ENCODE measurements around the gene UNC5B.

DNA sequence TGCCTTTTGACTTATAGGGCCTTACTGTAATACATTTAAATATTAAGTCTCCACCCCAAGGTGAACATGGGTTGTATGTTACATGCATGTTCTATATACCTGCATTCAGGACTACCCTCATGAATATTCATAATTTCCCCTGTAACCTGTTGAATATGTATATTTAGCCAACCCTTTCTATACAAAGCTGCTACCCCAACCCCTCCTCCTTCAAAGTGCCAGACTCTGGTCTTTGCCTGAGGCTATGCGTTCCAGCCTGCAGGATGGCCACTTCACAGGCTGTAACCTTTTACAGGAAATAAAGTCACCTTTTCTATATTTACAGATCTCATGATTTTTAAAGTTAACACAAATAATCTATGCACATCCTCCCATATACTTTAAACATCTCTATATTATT lies 10.1 kb upstream of the UNC5B start:
- TF ChIP-seq POLR2A (IDR thresholded peaks at IDR 0.05), result no peak
- TF ChIP-seq, protein P1, sequence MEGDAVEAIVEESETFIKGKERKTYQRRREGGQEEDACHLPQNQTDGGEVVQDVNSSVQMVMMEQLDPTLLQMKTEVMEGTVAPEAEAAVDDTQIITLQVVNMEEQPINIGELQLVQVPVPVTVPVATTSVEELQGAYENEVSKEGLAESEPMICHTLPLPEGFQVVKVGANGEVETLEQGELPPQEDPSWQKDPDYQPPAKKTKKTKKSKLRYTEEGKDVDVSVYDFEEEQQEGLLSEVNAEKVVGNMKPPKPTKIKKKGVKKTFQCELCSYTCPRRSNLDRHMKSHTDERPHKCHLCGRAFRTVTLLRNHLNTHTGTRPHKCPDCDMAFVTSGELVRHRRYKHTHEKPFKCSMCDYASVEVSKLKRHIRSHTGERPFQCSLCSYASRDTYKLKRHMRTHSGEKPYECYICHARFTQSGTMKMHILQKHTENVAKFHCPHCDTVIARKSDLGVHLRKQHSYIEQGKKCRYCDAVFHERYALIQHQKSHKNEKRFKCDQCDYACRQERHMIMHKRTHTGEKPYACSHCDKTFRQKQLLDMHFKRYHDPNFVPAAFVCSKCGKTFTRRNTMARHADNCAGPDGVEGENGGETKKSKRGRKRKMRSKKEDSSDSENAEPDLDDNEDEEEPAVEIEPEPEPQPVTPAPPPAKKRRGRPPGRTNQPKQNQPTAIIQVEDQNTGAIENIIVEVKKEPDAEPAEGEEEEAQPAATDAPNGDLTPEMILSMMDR (IDR thresholded peaks at IDR 0.05), result no peak
